Measurements from ENCODE around the gene TMEM62. TPM values are rescaled to one million over a fixed set of nuclear protein-coding genes. Genes with fewer than 3 reads are reported as not detected.
"Not testable (repeated sequence)": the region's sequence is repeated elsewhere in the genome, so short reads cannot be mapped to it uniquely, and the experiment has no call there.

The TMEM62 gene
- total RNA-seq, 1 donor from 2014 or later, result 25.2 TPM

DNA sequence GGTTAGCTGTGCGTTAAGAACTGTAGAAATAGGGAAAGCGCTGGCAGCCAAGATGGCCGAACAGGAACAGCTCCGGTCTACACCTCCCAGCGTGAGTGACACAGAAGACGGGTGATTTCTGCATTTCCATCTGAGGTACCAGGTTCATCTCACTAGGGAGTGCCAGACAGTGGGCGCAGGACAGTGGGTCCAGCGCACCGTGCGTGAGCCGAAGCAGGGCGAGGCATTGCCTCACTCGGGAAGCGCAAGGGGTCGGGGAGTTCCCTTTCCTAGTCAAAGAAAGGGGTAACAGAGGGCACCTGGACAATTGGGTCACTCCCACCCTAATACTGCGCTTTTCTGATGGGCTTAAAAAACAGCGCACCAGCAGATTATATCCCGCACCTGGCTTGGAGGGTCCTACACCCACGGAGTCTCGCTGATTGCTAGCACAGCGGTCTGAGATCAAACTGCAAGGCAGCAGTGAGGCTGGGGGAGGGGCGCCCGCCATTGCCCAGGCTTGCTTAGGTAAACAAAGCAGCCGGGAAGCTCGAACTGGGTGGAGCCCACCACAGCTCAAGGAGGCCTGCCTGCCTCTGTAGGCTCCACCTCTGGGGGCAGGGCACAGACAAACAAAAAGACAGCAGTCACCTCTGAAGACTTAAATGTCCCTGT, 42.4 kb downstream of the TMEM62 start:
- not testable (repeated sequence) for DNase-seq (ENCODE audit: low spot score)

GRCh38 chr15:43177147-43177546, 43.8 kb downstream of the TMEM62 start:
- not testable (repeated sequence) for DNase-seq (ENCODE audit: low spot score)

- no peak for DNase-seq (ENCODE audit: low spot score)
Measured at GRCh38 chr15:43183270-43183669, 49.9 kb downstream of the TMEM62 start.

DNA sequence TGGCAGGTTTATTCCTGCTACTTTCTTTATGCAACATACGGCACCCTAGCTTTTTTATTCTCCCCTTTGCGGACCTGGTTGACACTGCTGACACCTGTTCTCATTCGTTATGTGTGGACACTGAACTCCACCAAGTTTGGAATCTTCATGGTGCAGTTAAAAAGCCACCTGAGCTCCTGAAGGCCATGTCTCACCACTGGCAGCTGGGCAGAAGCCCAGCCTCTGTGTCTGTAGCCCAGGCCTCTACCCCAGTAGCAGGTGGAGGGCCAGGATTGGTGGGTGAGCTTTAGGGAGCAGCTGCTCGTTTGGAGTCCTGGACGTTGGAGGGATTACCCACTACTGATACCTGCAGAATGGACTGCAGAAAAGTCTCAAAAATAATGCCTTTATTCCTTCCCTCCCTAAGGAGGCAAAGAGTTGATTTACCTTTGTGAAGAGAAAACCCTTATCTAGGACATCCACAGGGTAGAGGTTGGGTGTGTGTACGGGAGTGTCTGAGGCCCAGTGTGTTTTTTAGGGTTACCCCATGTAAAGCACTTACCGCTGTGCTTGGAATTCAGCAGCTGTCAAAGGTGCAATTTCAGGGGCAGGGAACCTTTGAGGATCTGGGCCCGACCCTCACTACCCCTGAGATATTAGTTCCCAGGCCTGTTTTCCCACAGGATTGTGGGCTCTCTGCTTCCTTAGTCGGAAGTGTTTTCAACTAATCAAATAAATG, 51.2 kb downstream of the TMEM62 start:
- DNase-seq (ENCODE audit: low spot score), result no peak

GRCh38 chr15:43185157-43186002, 52.0 kb downstream of the TMEM62 start, which contains the start of gene CCNDBP1:
CCNDBP1 (plus strand) TSS chr15:43185403; CDS start chr15:43185499, 96 bp downstream.
- DNase-seq (ENCODE audit: low spot score), result peak; percentile 98

DNA sequence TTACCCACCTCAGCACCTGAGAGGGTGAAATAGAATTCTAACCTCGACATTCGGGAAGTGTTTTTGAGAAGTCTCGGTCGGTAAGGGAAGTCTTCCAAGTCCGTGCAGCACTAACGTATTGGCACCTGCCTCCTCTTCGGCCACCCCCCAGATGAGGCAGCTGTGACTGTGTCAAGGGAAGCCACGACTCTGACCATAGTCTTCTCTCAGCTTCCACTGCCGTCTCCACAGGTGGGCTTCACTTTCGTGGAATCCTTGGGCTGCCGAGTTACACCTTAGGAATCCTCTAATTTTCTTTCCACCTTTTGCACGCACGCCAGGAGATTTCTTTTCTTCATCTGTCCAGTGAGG, 52.6 kb downstream of the TMEM62 start:
- DNase-seq (ENCODE audit: low spot score), result no peak

DNA sequence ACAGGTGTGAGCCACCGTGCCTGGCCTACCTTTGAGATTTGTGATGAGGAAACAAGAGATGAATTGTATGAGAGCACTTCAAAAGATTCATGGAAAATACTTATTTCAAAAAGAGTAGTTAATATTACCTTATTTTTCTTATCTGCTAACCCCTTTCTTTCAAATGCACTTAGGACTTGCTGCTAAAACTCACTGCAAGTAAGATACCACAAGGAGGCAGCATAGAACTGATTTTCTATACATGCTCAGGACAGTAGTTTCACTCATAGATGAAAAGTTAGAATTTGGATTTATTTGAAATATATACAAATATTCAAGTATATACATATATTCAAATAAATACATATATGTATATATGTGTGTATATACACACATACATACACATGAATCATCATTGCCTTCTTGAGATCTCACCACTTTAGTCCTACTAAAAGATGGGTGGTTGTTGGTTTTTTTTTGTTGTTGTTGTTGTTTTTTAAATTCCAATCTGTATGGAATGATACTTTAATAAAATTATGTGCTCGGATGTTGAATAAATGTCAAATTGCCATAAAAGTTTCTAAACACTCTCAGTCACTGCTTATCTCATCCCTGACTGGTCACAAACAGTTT, 54.3 kb downstream of the TMEM62 start:
- DNase-seq (ENCODE audit: low spot score), result no peak

DNA sequence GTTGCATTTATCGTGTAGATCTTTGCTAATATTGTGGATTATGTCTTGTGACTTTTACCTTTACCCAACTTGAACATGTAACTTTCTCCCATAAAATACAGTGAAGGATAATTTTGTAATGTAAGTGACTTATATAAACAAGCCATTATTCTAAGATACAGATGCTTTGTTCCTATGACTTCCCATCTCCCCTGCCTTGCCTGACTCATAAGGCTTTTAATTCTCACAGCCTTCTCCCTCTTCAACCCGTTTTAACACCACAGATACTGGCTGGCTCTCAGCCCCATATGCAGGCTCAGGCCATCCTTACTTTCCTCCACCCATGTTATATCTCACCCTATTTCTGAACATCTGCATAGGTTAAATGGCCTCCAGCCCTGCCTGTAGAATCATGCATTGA, 55.9 kb downstream of the TMEM62 start:
- DNase-seq (ENCODE audit: low spot score), result no peak

DNA sequence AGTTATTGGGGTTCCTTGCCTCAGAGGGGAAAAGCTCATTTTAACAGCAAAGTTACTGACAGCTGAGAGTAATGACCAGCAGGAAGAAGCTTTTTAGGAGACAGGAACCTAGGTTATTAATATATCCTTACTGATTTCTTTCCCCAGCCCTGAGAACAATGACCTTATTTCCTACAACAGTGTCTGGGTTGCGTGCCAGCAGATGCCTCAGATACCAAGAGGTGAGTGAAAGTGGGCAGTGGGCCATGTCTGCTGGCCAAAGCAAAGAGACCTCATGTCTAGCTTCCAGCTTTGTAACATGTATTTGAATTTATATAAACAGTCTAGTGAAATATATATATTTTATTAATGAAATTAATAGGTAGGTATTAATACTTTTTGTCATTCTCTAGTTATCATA, 56.8 kb downstream of the TMEM62 start:
- no peak for DNase-seq (ENCODE audit: low spot score)

- DNase-seq (ENCODE audit: low spot score), result no peak
Measured at GRCh38 chr15:43193710-43194109, 60.3 kb downstream of the TMEM62 start.

DNA sequence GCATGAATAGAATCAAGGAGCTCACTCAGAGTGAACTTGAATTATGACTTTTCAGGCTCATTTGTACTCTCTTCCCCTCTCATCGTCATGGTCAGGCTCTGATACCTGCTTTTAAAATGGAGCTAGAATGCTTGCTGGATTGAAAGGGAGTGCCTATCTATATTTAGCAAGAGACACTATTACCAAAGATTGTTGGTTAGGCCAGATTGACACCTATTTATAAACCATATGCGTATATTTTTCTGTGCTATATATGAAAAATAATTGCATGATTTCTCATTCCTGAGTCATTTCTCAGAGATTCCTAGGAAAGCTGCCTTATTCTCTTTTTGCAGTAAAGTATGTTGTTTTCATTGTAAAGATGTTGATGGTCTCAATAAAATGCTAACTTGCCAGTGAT, 61.4 kb downstream of the TMEM62 start:
- no peak for DNase-seq (ENCODE audit: low spot score)

DNA sequence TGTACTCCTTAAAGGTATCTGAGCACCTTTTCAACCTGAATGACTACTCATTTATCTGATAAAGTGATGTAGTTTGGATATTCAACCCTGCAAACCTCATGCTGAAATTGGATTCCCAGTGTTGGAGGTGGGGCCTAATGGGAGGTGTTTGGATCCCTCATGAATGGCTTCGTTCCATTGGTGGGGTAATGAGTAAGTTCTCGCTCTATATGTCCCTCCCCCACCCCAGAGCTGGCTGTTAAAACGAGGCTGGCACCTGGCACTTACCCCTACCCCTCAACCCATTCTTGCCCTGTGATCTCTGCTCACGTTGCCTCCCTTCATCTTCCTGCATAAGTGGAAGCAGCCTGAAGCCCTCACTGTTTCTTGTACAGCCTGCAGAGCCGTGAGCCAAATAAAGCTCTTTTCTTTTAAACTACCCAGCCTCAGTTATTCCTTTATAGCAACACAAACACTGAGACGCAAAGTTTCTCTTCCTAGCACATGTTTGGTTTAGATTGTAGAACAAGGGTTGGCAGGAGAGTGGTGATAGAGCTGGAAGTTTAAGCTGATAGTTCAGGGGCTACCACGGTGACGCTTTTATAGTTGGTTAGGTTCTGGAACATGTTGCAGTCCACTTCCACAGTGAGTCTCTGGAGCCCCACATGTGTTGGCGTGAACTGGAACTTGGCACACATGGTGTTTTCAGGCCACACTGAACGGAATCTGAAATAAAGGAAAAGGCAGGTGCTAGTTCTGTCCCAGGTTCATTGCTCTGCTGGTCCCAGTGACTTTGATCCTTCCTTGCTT, 63.6 kb downstream of the TMEM62 start:
- DNase-seq (ENCODE audit: low spot score), result peak; percentile 49

DNA sequence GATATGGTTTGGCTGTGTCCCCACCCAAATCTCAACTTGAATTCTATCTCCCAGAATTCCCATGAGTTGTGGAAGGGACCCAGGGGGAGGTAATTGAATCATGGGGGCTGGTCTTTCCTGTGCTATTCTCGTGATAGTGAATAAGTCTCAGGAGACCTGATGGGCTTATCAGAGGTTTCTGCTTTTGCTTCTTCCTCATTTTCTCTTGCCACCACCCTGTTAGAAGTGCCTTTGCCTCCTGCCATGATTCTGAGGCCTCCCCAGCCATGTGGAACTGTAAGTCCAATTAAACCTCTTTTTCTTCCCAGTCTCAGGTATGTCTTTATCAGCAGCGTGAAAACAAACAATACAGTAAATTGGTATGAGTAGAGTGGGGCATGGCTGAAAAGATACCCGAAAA, 64.4 kb downstream of the TMEM62 start:
- DNase-seq (ENCODE audit: low spot score), result not testable (repeated sequence)

DNA sequence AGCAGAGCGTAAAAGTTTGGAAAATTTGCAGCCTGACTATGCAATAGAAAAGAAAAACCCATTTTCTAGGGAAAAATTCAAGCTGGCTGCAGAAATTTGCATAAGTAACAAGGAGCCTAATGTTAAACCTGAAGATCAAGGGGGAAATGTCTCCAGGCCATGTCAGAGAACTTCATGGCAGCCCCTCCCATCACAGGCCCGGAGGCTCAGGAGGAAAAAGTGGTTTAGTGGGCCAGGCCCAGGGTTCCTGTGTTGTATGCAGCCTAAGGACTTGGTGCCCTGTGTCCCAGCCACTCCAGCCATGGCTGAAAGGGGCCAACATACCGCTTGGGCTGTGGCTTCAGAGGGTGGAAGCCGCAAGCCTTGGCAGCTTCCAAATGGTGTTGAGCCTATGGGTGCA, 65.2 kb downstream of the TMEM62 start:
- DNase-seq (ENCODE audit: low spot score), result peak; percentile 49

DNA sequence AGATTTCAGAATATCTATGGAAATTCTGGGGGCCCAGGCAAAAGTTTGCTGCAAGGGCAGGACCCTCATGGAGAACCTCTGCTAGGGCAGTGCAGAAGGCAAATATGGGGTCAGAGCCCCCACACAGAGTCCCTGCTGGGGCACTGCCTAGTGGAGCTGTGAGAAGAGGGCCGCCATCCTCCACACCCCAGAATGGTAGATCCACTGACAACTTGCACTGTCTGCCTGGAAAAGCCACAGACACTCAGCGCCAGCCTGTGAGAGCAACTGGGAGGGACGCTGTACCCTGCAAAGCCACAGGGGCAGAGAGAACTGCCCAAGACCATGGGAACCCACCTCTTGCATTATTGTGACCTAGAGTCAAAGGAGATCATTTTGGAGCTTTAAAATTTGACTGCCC, 65.6 kb downstream of the TMEM62 start:
- DNase-seq (ENCODE audit: low spot score), result peak; percentile 39

DNA sequence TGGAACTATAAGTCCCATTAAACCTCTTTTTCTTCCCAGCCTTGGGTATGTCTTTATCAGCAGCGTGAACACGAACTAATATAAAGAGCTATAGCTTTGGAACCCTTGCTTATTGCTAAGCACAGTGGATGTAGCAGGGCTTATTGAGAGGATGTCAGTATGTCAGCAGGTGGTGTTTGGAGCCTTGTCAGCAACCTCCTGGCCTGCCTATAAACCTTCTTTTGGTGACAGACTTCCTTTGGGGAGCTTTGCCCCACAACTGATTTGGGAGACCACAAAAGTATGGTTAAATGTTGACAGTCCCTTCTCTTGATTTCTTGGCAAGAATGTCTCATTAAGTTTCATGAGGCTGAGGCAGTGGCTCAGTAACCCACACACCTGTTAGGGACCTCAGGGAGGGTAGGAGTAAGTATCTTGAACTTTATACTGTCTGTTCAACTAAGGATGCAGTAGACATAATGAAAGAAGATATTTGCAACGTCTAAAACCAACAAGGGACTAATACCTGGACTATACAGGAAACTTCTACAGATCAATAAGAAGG, 66.6 kb downstream of the TMEM62 start:
- DNase-seq (ENCODE audit: low spot score), result no peak

DNA sequence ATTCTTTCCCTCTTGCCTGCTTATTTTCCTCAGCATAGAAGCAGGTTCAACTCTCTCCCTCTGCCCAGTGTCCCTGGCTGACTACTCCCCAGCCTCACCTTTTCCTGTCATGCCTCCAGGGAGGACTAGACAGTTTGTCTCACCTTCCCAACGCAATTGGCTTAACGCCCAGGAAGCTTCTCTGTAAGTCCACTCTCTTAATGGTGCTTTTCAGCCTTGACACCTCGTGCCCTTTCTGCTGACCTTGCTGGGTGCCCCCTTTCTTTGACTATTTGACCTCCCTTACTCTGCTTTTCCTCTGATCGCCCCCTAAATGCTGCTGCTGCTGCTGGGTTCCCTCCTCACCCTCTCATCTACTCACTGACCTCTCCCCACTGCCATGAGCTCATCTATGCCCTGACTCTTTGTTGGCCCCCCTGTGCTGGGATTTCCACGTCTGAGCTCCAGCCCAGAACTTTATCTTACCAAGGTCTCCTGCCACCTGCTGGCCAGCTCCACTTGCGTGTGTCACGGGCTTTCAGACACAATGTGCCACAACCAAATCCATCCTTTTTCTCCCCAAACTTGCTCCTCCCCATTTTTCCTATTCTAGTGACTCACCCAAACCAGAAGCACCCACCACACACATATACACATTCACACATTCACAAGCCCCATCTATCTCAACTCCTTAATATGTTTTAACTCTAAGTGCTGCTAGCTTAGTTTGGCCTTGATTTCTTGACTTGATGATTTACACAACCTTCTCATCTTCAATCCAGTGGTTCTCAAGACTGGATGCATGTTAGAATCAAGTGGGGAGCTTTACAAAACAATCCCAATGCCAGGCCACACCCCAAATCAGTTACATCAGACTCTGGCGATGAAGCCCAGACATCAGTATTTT, 70.9 kb downstream of the TMEM62 start:
- DNase-seq (ENCODE audit: low spot score), result no peak

GRCh38 chr15:43206054-43206453, 72.7 kb downstream of the TMEM62 start:
- no peak for DNase-seq (ENCODE audit: low spot score)

DNA sequence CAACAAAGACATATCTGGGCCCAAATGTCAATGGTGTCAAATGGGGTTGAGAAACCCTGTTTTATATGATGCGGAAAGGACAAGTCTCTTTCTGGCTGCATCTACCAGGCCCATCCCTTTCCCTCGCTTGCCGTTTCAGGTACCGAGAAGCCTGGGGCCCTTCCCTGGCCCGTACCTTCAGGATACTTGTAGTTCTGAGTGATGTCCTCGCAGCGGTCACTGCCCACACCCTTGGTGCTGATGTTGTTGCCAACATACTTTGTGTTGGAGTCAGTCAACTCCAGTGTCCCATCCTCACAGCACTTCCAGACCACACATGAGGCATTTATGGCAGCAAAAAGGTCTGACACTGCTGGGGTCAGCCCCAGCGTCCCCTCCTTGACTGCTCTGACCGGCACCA, 73.6 kb downstream of the TMEM62 start:
- DNase-seq (ENCODE audit: low spot score), result no peak

Data from mesenteric fat pad (tissue), 1 donor.